Prostate gland (tissue), 2 donors: Measurements from ENCODE around the gene CFAP92. TPM values are rescaled to one million over a fixed set of nuclear protein-coding genes. Genes with fewer than 3 reads are reported as not detected.

Source experiments
- DNase-seq: peaks from one replicate; pipeline ENCODE4 v3.0.0-alpha.2; 2019; ENCODE audit warnings: low spot score
- H3K27ac ChIP-seq, 2 donors: fragments of 200-600 bp; sonication (generic); 2 replicates each; pipeline ENCODE4 v1.5.1; 2017 to 2019
- H3K27me3 ChIP-seq: fragments of 200-600 bp; sonication (generic); replicated peaks from 2 replicates; pipeline ENCODE4 v1.5.1; 2019; ENCODE audit not compliant: insufficient read depth
- H3K36me3 ChIP-seq, 2 donors: fragments of 200-600 bp; sonication (generic); 1 replicate in 1 of 2; 2 replicates in 1 of 2; pipeline versions ENCODE4 v1.5.1 to v1.8.1; 2017 to 2019
- H3K4me1 ChIP-seq: fragments of 200-600 bp; sonication (generic); replicated peaks from 2 replicates; pipeline ENCODE4 v1.5.1; 2019
- H3K4me3 ChIP-seq, 2 donors: fragments of 200-600 bp; sonication (generic); 2 replicates each; pipeline ENCODE4 v1.5.1; 2017 to 2019
- H3K9me3 ChIP-seq: fragments of 200-600 bp; sonication (generic); 2 replicates; pipeline ENCODE4 v1.5.1; 2017
- CTCF ChIP-seq, 4 experiments: fragments of 200-600 bp in 2 of 4; fragments of 450-650 bp in 2 of 4; sonication (generic) in 2 of 4; IDR thresholded peaks; 1 replicate in 3 of 4; 2 replicates in 1 of 4; pipeline ENCODE4 v1.5.1; 2016 to 2019; ENCODE audit warnings: antibody characterized with exemption in 4 of 4, mild to moderate bottlenecking in 2 of 4, moderate library complexity in 2 of 4
- POLR2A ChIP-seq: fragments of 450-650 bp; IDR thresholded peaks from one replicate; pipeline ENCODE4 v1.6.1; 2016; ENCODE audit warnings: antibody characterized with exemption, mild to moderate bottlenecking
- POLR2AphosphoS5 ChIP-seq: sonication (generic); formaldehyde crosslinking; IDR thresholded peaks from one replicate; pipeline ENCODE4 v1.6.1; 2017; ENCODE audit warnings: antibody characterized with exemption
- WGBS: methylation state at CpG from one replicate; pipeline ENCODE4 v1.1.5; 2018; 5-methylcytosine and 5-hydroxymethylcytosine counted together
- intact Hi-C: fragments of 100-400 bp; cut with DNase I; formaldehyde crosslinking; loops from one replicate; pipeline ENCODE4 v1.14.2; 2022
- total RNA-seq, 2 donors: library from RNA; depleted of rRNA; stranded (reverse); fragments of >200 nt; gene quantifications; one replicate each; pipeline ENCODE4 v1.1.0, GENCODE V29; 2016

Gene CFAP92
- total RNA-seq, 2 donors from 2014 or later = 1.7 to 4.3 TPM

- TF ChIP-seq CTCF (IDR thresholded peaks at IDR 0.05) = no peak
- TF ChIP-seq POLR2AphosphoS5 = no peak
- TF ChIP-seq POLR2A = no peak
- no peaks in the 10 kb centered on the region for H3K9me3 ChIP-seq
- intact Hi-C loops = no loop called here
- H3K4me1 ChIP-seq = no peaks in the 10 kb centered on the region
- no peaks in the 10 kb centered on the region for H3K36me3 ChIP-seq
- WGBS = 73% methylated on average over 15 of the region's 15 CpGs
- no peak overlapping the region for H3K4me3 ChIP-seq
- H3K27ac ChIP-seq = no peak overlapping the region
- H3K27me3 ChIP-seq = no peaks in the 10 kb centered on the region
- no peak for DNase-seq
These were observed 51.5 kb downstream of the CFAP92 start for GRCh38 chr3:128942161-128942952.

GRCh38 chr3:128940252-128940651 lies 53.6 kb downstream of the CFAP92 start:
- Histone ChIP-seq H3K4me3 (no peak overlapping the region), H3K4me1 (no peaks in the 10 kb centered on the region), H3K27me3 (no peaks in the 10 kb centered on the region), H3K9me3 (no peaks in the 10 kb centered on the region), H3K27ac (no peak overlapping the region), H3K36me3 (no peaks in the 10 kb centered on the region)
- intact Hi-C loops = no loop called here
- TF ChIP-seq POLR2AphosphoS5 = no peak
- TF ChIP-seq POLR2A = no peak
- TF ChIP-seq CTCF (IDR thresholded peaks at IDR 0.05) = no peak
- no peak for DNase-seq
- 87% methylated on average over 1 of the region's 1 CpG for WGBS

- TF ChIP-seq POLR2AphosphoS5 = no peak
- TF ChIP-seq POLR2A = no peak
- DNase-seq = no peak
- Histone ChIP-seq H3K4me1 (no peaks in the 10 kb centered on the region), H3K9me3 (no peaks in the 10 kb centered on the region), H3K36me3 (no peaks in the 10 kb centered on the region), H3K4me3 (no peak overlapping the region), H3K27me3 (no peaks in the 10 kb centered on the region), H3K27ac (no peak overlapping the region)
- 39% methylated on average over 4 of the region's 4 CpGs for WGBS
- intact Hi-C loops = no loop called here
These were observed 57.5 kb downstream of the CFAP92 start for GRCh38 chr3:128936341-128936740.

GRCh38 chr3:128935922-128936321 lies 58.0 kb downstream of the CFAP92 start:
- TF ChIP-seq CTCF (IDR thresholded peaks at IDR 0.05) = no peak
- TF ChIP-seq POLR2A = no peak
- TF ChIP-seq POLR2AphosphoS5 = no peak
- no peaks in the 10 kb centered on the region for H3K4me1 ChIP-seq
- H3K27me3 ChIP-seq = no peaks in the 10 kb centered on the region
- no peaks in the 10 kb centered on the region for H3K9me3 ChIP-seq
- H3K36me3 ChIP-seq = no peaks in the 10 kb centered on the region
- no peak overlapping the region for H3K27ac ChIP-seq
- no peak for DNase-seq
- intact Hi-C loops = no loop called here
- H3K4me3 ChIP-seq = no peak overlapping the region
- WGBS = 43% methylated on average over 2 of the region's 2 CpGs

GRCh38 chr3:128933922-128934253 lies 60.0 kb downstream of the CFAP92 start:
- Histone ChIP-seq H3K36me3 (no peaks in the 10 kb centered on the region), H3K27ac (no peak overlapping the region), H3K4me3 (no peak overlapping the region), H3K4me1 (no peaks in the 10 kb centered on the region), H3K27me3 (no peaks in the 10 kb centered on the region), H3K9me3 (no peaks in the 10 kb centered on the region)
- 86% methylated on average over 2 of the region's 2 CpGs for WGBS
- TF ChIP-seq POLR2A (no peak), CTCF (IDR thresholded peaks at IDR 0.05) (no peak), POLR2AphosphoS5 (no peak)
- no peak for DNase-seq
- intact Hi-C loops = no loop called here
